HG02623 (cell line): Measurements from ENCODE around the gene ZNF611.
"Not testable (repeated sequence)": the region's sequence is repeated elsewhere in the genome, so short reads cannot be mapped to it uniquely, and the experiment has no call there.

Source experiments
- ATAC-seq: cut with Tn5 transposase; IDR thresholded peaks from one replicate; pipeline ENCODE4 v1.9.1; 2021; ENCODE audit warnings: moderate library complexity; ENCODE audit not compliant: unreplicated experiment

Gene ZNF611

GRCh38 chr19:52734893-52735661 lies at the start of gene ZNF611:
Gene ZNF611 (minus strand): TSS chr19:52735044. CDS start chr19:52715894, 19,150 bp downstream.
- ATAC-seq, result peak; percentile 88

DNA sequence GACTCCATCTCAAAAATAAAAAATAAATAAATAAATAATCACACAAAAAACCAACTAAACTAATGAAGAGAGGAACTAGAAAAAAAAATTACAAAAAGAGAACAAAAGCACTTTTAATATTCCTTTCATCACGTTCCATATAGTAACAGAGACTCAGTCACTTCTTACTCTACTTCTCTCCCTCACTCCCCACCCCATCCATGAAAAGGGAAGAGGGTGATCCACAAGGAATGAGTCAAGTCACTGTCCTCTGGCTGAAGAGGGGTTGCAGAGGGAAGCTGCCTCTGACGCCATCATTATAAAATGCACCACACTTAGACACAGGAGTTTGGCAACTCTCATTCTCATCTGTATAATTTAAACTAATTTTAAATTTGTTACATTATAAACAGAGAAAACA lies 48.0 kb upstream of the ZNF611 start:
- ATAC-seq, result not testable (repeated sequence)

DNA sequence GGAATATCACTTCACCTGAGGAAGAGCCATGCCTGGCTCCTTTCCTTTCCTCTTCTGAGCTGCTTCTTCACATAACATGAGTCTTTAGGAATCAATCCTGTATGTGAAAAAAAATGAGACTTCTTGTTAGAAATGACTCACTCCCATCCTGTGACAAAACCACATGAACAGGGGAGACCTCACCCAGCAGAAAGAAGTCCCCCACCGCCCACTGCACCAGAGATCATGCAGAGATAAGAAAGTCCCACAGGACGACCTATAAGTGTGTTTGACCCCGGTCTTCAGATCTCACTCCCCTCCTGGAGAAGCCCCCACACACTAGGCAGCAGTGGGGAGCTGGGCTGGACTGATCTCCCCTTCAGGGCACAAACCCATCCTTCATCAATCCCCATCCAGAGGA lies 44.0 kb upstream of the ZNF611 start:
- ATAC-seq, result no peak

DNA sequence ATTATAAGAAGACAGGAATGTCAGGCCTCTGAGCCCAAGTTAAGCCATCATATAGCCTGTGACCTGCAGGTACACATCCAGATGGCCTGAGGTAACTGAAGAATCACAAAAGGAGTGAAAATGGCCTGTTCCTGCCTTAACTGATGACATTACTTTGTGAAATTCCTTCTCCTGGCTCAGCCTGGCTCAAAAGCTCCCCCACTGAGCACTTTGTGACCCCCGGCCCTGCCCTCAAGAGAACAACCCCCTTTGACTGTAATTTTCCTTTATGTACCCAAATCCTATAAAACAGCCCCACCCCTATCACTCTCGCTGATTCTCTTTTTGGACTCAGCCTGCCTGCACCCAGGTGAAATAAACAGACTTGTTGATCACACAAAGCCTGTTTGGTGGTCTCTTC lies 21.6 kb upstream of the ZNF611 start:
- not testable (repeated sequence) for ATAC-seq

- no peak for ATAC-seq
These were observed 14.9 kb upstream of the ZNF611 start for GRCh38 chr19:52749780-52750179.

DNA sequence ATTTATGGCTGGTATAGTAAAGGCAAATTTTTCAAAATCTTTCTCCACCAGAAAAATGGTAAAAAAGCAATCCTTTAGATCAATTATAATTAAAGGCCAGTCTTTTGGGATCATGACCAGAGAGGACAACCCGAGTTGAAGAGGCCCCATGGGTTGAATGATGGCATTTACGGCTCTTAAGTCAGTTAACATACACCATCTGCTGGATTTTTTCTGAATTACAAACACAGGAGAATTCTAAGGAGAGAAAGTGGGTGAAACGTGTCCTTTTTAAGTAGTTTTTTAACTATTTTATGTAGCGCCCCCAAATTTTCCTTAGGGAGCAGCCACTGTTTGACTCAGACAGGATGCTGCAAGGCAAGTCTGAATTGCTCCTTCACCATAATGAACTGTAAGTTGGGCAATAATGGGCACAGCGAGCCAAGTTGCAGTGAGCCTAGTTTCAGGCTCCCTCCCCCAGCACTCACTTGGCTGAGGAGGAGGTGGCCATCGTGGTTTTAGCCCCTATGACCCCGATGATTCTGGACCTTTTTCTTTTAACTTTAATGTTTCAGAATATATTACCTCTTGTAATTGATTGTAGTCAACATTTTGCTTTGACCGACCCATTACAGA lies 13.6 kb upstream of the ZNF611 start:
- no peak for ATAC-seq

- not testable (repeated sequence) for ATAC-seq
These were observed 11.1 kb upstream of the ZNF611 start for GRCh38 chr19:52745919-52746318.

- no peak for ATAC-seq
These were observed 8.2 kb upstream of the ZNF611 start for GRCh38 chr19:52743091-52743490.

GRCh38 chr19:52742516-52742915 lies 7.7 kb upstream of the ZNF611 start:
- ATAC-seq, result no peak

- no peak for ATAC-seq
These were observed 7.2 kb upstream of the ZNF611 start for GRCh38 chr19:52741951-52742485.

DNA sequence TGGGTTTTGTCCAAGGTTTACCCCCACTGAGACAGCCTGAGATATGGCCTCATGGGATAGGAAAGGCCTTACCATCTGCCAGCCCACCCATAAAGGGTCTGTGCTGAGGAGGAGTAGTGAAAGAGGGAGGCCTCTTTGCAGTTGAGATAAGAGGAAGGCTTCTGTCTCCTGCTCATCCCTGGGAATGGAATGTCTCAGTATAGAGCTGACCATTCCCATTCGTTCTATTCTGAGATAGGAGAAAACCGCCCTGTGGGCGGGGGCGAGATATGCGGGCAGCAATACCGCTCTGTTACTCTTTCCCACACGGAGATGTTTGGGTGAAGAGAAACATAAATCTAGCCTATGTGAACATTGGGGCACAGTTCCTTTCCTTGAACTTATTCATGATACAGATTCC lies 6.5 kb upstream of the ZNF611 start:
- not testable (repeated sequence) for ATAC-seq

DNA sequence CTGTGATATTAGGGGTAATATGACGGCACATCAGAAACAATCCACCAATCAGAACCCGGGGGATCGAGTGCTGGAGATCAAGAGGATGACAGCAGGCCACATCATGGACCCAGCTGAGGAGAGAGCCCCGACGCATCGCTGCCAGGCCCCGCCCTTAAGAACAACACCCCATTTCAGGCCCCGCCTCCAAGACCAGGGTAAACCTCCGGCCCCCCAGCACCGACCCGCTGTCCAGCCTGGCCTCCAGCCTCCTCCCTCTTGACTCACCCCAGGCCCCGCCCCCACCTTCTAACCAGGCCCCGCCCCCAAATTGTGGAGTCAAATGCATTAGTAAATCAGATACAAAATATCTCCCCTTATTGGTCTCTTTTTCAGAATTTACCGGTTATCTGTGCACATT lies 4.7 kb upstream of the ZNF611 start:
- no peak for ATAC-seq

DNA sequence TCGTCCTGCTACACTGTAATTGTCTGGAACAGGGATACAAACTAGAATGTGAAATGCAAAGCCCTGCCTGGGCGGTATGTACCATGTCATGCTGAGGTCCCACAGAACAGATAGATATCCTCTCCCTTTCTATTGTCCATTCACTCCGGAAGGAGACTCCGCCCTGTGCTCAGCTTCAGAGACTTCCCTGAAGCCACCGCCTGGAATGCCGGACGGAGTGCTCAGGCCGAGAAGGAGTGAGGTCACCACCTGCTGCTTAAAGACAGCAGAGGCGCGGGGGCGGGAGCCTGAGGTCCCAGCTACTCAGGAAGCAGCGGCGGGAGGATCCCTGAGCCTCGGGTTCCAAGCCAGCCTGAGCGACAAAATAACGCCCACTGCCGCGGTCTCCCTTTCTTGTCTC lies 890 bp upstream of the ZNF611 start:
- no peak for ATAC-seq

GRCh38 chr19:52734331-52734892 lies 432 bp downstream of the ZNF611 start:
- peak; percentile 22 for ATAC-seq

DNA sequence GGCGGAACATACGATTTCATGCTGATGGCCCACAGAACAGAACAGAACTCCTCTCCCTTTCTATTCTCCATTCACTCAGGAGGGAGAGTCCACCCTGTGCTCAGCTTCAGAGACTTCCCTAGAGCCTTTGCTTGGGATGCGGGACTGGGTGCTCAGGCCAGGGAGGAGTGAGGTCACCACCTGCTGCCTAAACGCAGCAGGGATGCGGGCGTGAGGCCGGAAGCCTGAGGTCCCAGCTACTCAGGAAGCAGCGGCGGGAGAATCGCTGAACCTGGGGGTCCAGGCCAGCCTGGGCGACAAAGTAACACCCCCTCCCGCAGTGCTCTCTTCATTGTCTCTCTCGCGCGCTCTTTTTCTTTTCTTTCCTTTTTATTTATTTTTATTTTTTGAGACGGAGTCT lies 8.8 kb downstream of the ZNF611 start:
- not testable (repeated sequence) for ATAC-seq

GRCh38 chr19:52725528-52725961 lies 9.3 kb downstream of the ZNF611 start:
- no peak for ATAC-seq

DNA sequence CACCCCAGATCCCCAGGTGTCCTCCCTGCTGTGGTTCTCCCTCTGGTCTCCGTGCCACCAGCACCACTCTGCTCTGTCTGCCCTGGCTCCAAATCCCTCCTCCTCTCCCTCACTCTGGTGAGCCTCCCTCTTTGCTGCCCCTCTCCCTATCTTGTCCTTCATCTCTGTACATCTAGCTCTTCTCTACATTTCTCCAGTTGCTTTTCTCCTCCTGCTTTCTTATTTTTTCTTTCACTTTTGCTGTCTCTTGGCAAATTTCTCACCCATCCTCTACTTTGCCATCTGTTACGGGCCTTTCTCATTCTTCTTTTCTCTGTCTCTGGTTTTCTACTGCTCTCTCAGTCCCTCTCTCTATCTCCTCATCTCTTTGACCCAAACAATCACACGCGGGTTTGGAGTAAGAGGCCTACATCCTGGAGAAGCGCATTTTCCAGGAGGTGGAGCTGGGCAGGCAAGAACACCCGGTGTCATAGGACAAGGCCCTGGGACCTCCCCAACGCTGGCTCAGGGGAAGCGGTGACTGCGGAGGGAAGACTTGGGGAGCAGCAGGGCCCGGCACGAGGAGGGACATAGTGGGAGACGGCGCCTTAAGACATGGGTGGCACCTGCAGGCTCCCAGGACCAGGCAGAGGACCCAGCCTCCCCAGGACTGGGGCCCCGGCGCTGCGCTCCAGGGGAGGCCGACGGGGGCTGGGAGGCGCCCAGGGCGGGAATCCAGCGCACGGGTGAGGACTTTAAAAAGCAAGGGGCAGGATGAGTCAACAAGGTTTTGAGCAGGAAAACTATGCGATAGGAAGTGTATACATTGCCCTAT lies 9.9 kb downstream of the ZNF611 start:
- no peak for ATAC-seq

DNA sequence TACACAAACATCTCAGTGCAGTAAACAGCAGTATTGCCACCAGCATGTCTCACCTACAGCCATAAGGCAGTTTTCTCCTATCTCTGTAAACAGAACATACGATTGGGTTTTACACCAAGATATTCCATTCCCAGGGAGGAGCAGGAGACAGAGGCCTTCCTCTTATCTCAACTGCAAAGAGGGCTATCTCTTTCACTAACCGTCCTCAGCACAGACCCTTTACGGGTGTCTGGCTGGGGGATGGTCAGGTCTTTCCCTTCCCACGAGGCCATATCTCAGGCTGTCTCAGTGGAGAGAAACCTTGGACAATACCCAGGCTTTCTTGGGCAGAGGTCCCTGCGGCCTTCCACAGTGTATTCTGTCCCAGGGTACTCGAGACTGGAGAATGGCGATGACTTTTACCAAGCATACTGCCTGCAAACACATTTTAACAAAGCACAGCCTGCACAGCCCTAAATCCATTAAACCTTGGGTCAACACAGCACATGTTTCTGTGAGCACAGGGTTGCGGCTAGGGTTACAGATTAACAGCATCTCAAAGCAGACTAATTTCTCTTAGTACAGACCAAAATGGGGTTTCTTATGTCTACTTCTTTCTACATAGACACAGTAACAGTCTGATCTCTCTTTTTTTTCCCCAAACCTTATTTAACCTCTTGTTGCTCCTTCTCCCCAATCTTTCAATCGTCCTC lies 10.8 kb downstream of the ZNF611 start:
- not testable (repeated sequence) for ATAC-seq

- no peak for ATAC-seq
These were observed 12.5 kb downstream of the ZNF611 start for GRCh38 chr19:52722062-52723003.
